Nephron (organoid): ENCODE data around the gene ARHGEF4.
A peak's percentile ranks its signal among the peaks of the same experiment; 100 is the strongest.

ENCODE experiments used
- H3K27ac Mint-ChIP-seq, 3 experiments: 2 replicates each; pipeline ENCODE4 v1.8.0; 2020; ENCODE audit warnings: mixed read lengths in 3 of 3, mild to moderate bottlenecking in 2 of 3, moderate library complexity in 1 of 3
- H3K27me3 Mint-ChIP-seq: 2 replicates; pipeline ENCODE4 v1.8.0; 2021; ENCODE audit warnings: low read depth, mild to moderate bottlenecking, moderate library complexity, mixed read lengths
- H3K36me3 Mint-ChIP-seq: 2 replicates; pipeline ENCODE4 v1.8.0; 2020; ENCODE audit warnings: low read depth, mixed read lengths
- H3K4me1 Mint-ChIP-seq: 2 replicates; pipeline ENCODE4 v1.8.0; 2020; ENCODE audit warnings: mixed read lengths
- H3K4me3 Mint-ChIP-seq, 3 experiments: 2 replicates each; pipeline ENCODE4 v1.8.0; 2020; ENCODE audit warnings: mild to moderate bottlenecking in 3 of 3, mixed read lengths in 3 of 3, moderate library complexity in 2 of 3
- H3K9me3 Mint-ChIP-seq: 2 replicates; pipeline ENCODE4 v1.8.0; 2020; ENCODE audit warnings: mixed read lengths
- TF ChIP-seq, protein P1 (sequence below), 3 experiments: fragments of 200-600 bp; sonication (generic); IDR thresholded peaks; one replicate each; pipeline ENCODE4 v1.5.0; 2021; ENCODE audit warnings: antibody characterized with exemption in 3 of 3; ENCODE audit not compliant: unreplicated experiment in 3 of 3

Gene ARHGEF4

DNA sequence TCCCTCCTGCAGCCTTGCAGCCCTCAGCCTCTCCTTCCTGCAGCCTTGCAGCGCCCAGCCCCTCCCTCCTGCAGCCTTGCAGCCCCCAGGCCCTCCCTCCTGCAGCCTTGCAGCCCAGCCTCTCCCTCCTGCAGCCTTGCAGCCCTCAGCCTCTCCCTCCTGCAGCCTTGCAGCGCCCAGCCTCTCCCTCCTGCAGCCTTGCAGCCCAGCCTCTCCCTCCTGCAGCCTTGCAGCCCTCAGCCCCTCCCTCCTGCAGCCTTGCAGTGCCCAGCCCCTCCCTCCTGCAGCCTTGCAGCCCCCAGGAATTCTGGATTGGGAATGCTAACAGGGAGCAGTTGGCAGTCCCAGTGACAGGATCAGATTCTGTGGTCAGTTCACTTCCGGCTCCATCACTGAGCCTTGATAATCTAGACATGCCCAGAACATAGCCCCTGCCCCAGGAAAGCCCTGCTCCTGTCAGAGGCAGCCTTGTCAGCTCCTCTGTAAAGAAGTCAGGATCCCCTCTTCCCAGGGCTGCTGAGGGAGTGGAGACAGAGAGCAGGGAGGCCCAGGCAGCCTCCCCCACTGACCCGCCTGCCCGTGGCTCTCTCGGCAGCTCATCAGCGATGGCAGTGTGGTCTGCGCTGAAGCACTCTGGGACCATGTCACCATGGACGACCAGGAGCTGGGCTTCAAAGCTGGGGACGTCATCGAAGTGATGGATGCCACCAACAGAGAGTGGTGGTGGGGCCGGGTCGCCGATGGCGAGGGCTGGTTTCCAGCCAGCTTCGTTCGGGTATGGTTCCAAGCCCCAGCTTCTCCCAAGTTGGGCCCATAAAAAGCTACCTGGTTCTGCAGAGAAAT is 201.8 kb downstream of the ARHGEF4 start:
- no peaks in the 10 kb centered on the region for H3K36me3 Mint-ChIP-seq
- H3K27ac Mint-ChIP-seq = no peak overlapping the region
- TF ChIP-seq, protein P1, sequence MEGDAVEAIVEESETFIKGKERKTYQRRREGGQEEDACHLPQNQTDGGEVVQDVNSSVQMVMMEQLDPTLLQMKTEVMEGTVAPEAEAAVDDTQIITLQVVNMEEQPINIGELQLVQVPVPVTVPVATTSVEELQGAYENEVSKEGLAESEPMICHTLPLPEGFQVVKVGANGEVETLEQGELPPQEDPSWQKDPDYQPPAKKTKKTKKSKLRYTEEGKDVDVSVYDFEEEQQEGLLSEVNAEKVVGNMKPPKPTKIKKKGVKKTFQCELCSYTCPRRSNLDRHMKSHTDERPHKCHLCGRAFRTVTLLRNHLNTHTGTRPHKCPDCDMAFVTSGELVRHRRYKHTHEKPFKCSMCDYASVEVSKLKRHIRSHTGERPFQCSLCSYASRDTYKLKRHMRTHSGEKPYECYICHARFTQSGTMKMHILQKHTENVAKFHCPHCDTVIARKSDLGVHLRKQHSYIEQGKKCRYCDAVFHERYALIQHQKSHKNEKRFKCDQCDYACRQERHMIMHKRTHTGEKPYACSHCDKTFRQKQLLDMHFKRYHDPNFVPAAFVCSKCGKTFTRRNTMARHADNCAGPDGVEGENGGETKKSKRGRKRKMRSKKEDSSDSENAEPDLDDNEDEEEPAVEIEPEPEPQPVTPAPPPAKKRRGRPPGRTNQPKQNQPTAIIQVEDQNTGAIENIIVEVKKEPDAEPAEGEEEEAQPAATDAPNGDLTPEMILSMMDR (IDR thresholded peaks at IDR 0.05; ENCODE audit: unreplicated experiment in 3 of 3) = no peak
- no peak overlapping the region for H3K4me3 Mint-ChIP-seq
- H3K4me1 Mint-ChIP-seq = peaks cover 6% of the 10 kb centered on the region
- H3K27me3 Mint-ChIP-seq = peaks cover 15% of the 10 kb centered on the region
- no peaks in the 10 kb centered on the region for H3K9me3 Mint-ChIP-seq

DNA sequence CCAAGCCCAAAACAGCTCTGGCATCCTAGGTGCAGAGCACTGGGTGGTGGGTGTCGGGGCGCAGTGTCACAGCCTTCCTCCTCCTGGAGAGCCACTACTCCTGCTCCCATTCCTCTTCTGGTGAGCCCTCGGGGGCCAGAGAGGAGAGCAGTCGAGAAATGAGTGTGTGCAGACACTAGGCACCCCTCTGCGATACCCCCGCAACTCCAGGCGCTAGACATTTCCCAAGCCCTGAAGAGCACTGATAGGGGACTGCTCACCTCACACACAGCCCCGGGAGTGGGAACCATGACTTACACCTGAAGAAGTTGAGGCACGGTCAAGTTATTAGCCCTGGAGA is 202.4 kb downstream of the ARHGEF4 start:
- Mint-ChIP-seq H3K27me3 (peaks cover 9% of the 10 kb centered on the region), H3K4me3 (no peak overlapping the region), H3K4me1 (peaks cover 3% of the 10 kb centered on the region), H3K27ac (no peak overlapping the region), H3K36me3 (no peaks in the 10 kb centered on the region), H3K9me3 (no peaks in the 10 kb centered on the region)
- TF ChIP-seq, protein P1 (IDR thresholded peaks at IDR 0.05; ENCODE audit: unreplicated experiment in 3 of 3) = no peak

- peaks cover 6% of the 10 kb centered on the region for H3K27me3 Mint-ChIP-seq
- no peak overlapping the region for H3K27ac Mint-ChIP-seq
- TF ChIP-seq, protein P1 (IDR thresholded peaks at IDR 0.05; ENCODE audit: unreplicated experiment in 3 of 3) = no peak
- no peaks in the 10 kb centered on the region for H3K4me1 Mint-ChIP-seq
- no peak overlapping the region for H3K4me3 Mint-ChIP-seq
- no peaks in the 10 kb centered on the region for H3K9me3 Mint-ChIP-seq
- H3K36me3 Mint-ChIP-seq = no peaks in the 10 kb centered on the region
These were observed 202.8 kb downstream of the ARHGEF4 start for GRCh38 chr2:131039535-131039907.

DNA sequence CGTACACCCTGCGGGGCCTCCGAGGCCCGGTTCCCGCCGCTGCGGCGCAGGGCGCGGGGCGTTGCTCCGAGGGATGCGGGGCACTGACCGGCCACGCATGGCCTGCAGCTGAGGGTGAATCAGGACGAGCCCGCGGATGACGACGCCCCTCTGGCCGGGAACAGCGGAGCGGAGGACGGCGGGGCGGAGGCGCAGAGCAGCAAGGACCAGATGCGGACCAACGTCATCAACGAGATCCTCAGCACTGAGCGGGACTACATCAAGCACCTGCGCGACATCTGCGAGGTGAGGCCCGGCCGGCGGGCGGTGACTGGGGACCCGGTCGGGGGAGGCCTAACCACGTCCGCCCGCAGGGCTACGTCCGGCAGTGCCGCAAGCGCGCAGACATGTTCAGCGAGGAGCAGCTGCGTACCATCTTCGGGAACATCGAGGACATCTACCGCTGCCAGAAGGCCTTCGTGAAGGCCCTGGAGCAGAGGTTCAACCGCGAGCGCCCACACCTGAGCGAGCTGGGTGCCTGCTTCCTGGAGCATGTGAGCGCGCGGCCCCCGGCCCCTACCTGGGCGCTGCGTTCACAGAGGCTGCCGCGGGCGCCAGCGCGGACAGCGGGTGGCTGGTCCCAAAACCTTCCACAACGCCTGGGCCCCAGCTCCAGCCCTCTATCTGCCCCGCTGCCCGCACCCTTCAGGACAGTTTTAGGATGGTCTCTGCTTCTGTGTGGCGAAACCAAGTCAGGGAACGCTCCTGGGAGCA is 203.4 kb downstream of the ARHGEF4 start:
- Mint-ChIP-seq H3K4me3 (no peak overlapping the region), H3K4me1 (no peaks in the 10 kb centered on the region), H3K9me3 (no peaks in the 10 kb centered on the region), H3K36me3 (no peaks in the 10 kb centered on the region), H3K27me3 (peaks cover 6% of the 10 kb centered on the region), H3K27ac (no peak overlapping the region)
- TF ChIP-seq, protein P1 (IDR thresholded peaks at IDR 0.05; ENCODE audit: unreplicated experiment in 3 of 3) = no peak

- Mint-ChIP-seq H3K27ac (no peak overlapping the region), H3K4me3 (no peak overlapping the region), H3K27me3 (peaks cover 6% of the 10 kb centered on the region), H3K4me1 (no peaks in the 10 kb centered on the region), H3K36me3 (no peaks in the 10 kb centered on the region), H3K9me3 (no peaks in the 10 kb centered on the region)
- TF ChIP-seq, protein P1 (IDR thresholded peaks at IDR 0.05; ENCODE audit: unreplicated experiment in 3 of 3) = peak in 2 of 3 experiments; percentile 15 to 19
These were observed 204.1 kb downstream of the ARHGEF4 start for GRCh38 chr2:131040661-131041401.
